Activated naive CD4-positive, alpha-beta T cell treated with anti-CD3 and anti-CD28 coated beads for 36 hours (primary cell): ENCODE results near the gene VEGFA. TPM values are rescaled to one million over a fixed set of nuclear protein-coding genes. Genes with fewer than 3 reads are reported as not detected.

Experiments used
- CTCF ChIA-PET: fragments of 350-600 bp; sonication (Branson Sonifier 250); formaldehyde crosslinking; loops from one replicate; lab custom pipeline; 2021; ENCODE audit warnings: antibody characterized with exemption; lab: Charles Lee
- DNase-seq: peaks from one replicate; pipeline ENCODE4 v3.0.0-alpha.2; 2020
- H3K27ac Mint-ChIP-seq: one replicate; pipeline ENCODE4 v1.8.0; 2021; ENCODE audit warnings: mild to moderate bottlenecking, mixed read lengths
- H3K27me3 Mint-ChIP-seq: one replicate; pipeline ENCODE4 v1.8.0; 2021; ENCODE audit warnings: low read depth, mixed read lengths
- H3K36me3 Mint-ChIP-seq: one replicate; pipeline ENCODE4 v1.8.0; 2021; ENCODE audit warnings: low read depth, mixed read lengths
- H3K4me1 Mint-ChIP-seq: one replicate; pipeline ENCODE4 v1.8.0; 2021; ENCODE audit warnings: low read depth, mixed read lengths
- H3K4me3 Mint-ChIP-seq: one replicate; pipeline ENCODE4 v1.8.0; 2021; ENCODE audit warnings: mild to moderate bottlenecking, moderate library complexity, mixed read lengths
- H3K9me3 Mint-ChIP-seq: one replicate; pipeline ENCODE4 v1.8.0; 2021; ENCODE audit warnings: mixed read lengths
- intact Hi-C: fragments of 100-400 bp; cut with micrococcal nuclease; formaldehyde crosslinking; loops from one replicate; pipeline ENCODE4 v1.15.1; 2023
- total RNA-seq, 2 experiments: library from RNA; stranded (reverse); gene quantifications; one replicate each; pipeline ENCODE4 v1.2.3, GENCODE V29; 2021

Gene VEGFA
- total RNA-seq, 2 experiments from 2014 or later = 35.9 to 37.3 TPM

DNA sequence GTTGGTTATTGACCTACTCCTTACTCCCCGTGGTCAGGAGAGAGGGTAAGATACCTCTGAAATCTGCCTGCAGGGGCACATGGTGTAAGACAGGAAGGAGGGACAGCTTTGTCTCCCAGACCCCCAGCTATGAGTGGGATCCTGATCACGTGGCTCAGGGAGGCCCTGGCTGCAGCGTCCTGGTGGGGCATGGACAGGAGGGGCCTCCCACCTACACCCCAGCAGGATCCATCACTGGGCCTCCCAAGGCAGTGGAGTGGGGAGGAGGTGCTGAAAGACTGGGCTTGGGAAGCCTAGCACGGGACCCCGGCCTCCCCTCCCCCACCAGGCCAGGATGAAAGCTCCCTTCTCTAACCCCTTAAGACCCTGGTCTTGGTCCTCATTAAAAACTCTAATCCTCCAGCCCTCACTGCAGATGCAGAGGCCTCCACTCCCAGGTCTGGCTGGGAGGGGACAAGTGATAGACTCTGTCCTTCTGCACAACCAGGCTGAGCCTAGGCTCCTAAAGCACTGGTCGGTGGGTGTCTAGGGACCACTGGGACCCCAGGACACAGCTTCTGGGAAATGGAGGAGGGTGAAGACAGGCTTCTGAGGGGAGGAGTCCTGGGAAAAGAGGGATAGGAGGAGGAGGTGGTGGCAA, 29.6 kb upstream of the VEGFA start:
- intact Hi-C loops = no loop called here
- no peaks in the 10 kb centered on the region for H3K27me3 Mint-ChIP-seq

GRCh38 chr6:43740961-43741764, 28.8 kb upstream of the VEGFA start:
- H3K27me3 Mint-ChIP-seq = no peaks in the 10 kb centered on the region
- no peak overlapping the region for H3K4me3 Mint-ChIP-seq
- no peak for DNase-seq
- no peak overlapping the region for H3K27ac Mint-ChIP-seq
- no peaks in the 10 kb centered on the region for H3K36me3 Mint-ChIP-seq
- CTCF ChIA-PET = interaction anchor here (1.3 to 1.6 kb wide), 2 partner anchors 17 to 338 kb away, joined by 3 read pairs; no protein-coding TSS in a partner anchor
- intact Hi-C loops = no loop called here
- no peaks in the 10 kb centered on the region for H3K9me3 Mint-ChIP-seq
- H3K4me1 Mint-ChIP-seq = no peaks in the 10 kb centered on the region

More for the DNA sequence above, 29.6 kb upstream of the VEGFA start:
- Mint-ChIP-seq H3K9me3 (no peaks in the 10 kb centered on the region), H3K4me3 (no peak overlapping the region), H3K36me3 (no peaks in the 10 kb centered on the region), H3K4me1 (no peaks in the 10 kb centered on the region), H3K27ac (no peak overlapping the region)
- CTCF ChIA-PET = interaction anchor here (0.6 to 1.6 kb wide), 4 partner anchors 17 to 349 kb away, joined by 3 to 5 read pairs (median 4); no protein-coding TSS in a partner anchor
- DNase-seq = no peak

- intact Hi-C loops = no loop called here
- H3K36me3 Mint-ChIP-seq = no peaks in the 10 kb centered on the region
- CTCF ChIA-PET = no interaction called here
- H3K4me1 Mint-ChIP-seq = no peaks in the 10 kb centered on the region
- no peak for DNase-seq
- H3K27me3 Mint-ChIP-seq = no peaks in the 10 kb centered on the region
- H3K4me3 Mint-ChIP-seq = no peak overlapping the region
- H3K27ac Mint-ChIP-seq = no peak overlapping the region
- no peaks in the 10 kb centered on the region for H3K9me3 Mint-ChIP-seq
Observed at GRCh38 chr6:43741829-43742228, 28.2 kb upstream of the VEGFA start.

- no peaks in the 10 kb centered on the region for H3K36me3 Mint-ChIP-seq
- no peak overlapping the region for H3K27ac Mint-ChIP-seq
- no peaks in the 10 kb centered on the region for H3K9me3 Mint-ChIP-seq
- no peaks in the 10 kb centered on the region for H3K27me3 Mint-ChIP-seq
- no peak overlapping the region for H3K4me3 Mint-ChIP-seq
- CTCF ChIA-PET = interaction anchor here (0.8 kb wide), 1 partner anchor 18 kb away, joined by 3 read pairs; no protein-coding TSS in a partner anchor
- DNase-seq = no peak
- H3K4me1 Mint-ChIP-seq = no peaks in the 10 kb centered on the region
- intact Hi-C loops = no loop called here
Observed at GRCh38 chr6:43742285-43742684, 27.7 kb upstream of the VEGFA start.

DNA sequence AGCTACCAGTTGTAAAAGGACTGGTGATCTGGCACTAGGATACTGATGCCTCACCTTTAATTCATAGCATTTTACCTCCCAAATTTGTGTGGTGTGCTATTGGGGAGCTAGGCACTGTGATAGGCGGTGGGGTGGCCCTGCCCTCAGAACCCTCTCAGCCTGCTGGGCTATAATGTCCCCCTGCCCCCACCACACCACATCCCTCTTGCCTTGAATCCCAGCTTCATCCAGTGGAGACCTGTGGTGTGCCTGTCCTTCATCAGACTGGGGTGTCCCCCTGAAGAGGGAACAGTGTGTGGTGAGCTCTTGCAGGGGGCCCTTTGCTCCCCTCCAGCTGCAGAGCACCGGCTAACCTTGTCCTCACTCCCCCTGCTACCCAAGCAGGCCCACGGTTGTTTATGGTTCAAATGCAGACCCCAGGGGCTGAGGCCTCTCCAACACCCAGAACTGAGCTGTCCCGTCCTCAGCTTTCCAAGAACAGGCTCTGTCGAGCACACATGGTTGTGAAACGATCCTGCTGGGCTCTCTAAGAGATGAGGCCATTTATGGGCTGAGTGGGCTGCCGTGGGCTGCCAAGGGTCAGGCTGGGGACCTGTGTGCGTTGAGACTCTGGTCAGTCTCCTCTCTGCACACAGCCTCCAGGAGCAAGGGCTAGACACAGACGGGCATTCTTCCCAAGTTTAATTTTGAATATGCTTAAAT, 26.9 kb upstream of the VEGFA start:
- no peaks in the 10 kb centered on the region for H3K9me3 Mint-ChIP-seq
- DNase-seq = no peak
- intact Hi-C loops = no loop called here
- H3K4me3 Mint-ChIP-seq = no peak overlapping the region
- no peaks in the 10 kb centered on the region for H3K27me3 Mint-ChIP-seq
- no peak overlapping the region for H3K27ac Mint-ChIP-seq
- CTCF ChIA-PET = interaction anchor here (0.6 to 1.7 kb wide), 3 partner anchors 19 to 573 kb away, joined by 3 to 4 read pairs (median 4); no protein-coding TSS in a partner anchor
- no peaks in the 10 kb centered on the region for H3K4me1 Mint-ChIP-seq
- H3K36me3 Mint-ChIP-seq = no peaks in the 10 kb centered on the region

DNA sequence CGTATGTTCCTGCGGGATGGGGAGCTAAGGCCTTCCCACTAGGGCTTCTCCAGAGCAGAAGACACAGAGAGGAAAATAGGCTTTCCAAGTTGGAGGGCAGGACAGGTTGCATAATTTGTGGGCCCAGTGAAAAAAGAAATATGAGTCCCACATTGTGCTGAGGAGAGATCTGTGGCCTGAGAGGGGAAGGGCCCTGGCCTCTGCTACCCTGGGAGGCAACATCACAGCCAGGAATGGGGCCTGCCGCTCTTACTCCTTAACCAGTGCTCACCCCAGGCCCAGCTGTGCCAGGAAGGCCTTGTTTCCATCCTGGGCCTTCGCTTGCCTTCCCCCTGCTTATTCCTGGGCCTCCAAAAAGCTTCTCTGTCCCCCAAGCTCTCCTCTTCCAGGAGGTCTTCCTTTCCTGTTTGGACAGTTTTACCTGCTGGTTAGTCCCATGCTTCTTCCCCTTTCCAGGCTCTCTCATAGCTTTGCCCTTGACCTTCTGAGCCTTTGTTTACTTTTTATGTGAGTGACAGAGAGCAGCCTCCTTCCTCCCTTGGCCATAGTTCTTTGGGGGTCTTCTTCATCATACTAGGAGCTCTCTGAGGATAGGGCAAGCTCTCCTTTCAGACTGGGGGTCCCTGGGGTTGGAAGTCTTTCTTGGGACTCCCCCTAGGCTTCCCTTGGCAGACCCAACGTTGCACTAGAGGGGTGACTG, 26.2 kb upstream of the VEGFA start:
- H3K9me3 Mint-ChIP-seq = no peaks in the 10 kb centered on the region
- CTCF ChIA-PET = interaction anchor here (1.7 kb wide), 2 partner anchors 15 to 25 kb away, joined by 4 read pairs; no protein-coding TSS in a partner anchor
- H3K4me1 Mint-ChIP-seq = no peaks in the 10 kb centered on the region
- intact Hi-C loops = no loop called here
- no peak overlapping the region for H3K27ac Mint-ChIP-seq
- H3K27me3 Mint-ChIP-seq = no peaks in the 10 kb centered on the region
- no peak for DNase-seq
- H3K4me3 Mint-ChIP-seq = no peak overlapping the region
- no peaks in the 10 kb centered on the region for H3K36me3 Mint-ChIP-seq

- H3K4me3 Mint-ChIP-seq = no peak overlapping the region
- H3K4me1 Mint-ChIP-seq = no peaks in the 10 kb centered on the region
- no peak overlapping the region for H3K27ac Mint-ChIP-seq
- intact Hi-C loops = no loop called here
- H3K36me3 Mint-ChIP-seq = no peaks in the 10 kb centered on the region
- H3K27me3 Mint-ChIP-seq = no peaks in the 10 kb centered on the region
- CTCF ChIA-PET = interaction anchor here (1.1 to 1.7 kb wide), 3 partner anchors 14 to 77 kb away, joined by 4 read pairs; no protein-coding TSS in a partner anchor
- no peaks in the 10 kb centered on the region for H3K9me3 Mint-ChIP-seq
- no peak for DNase-seq
Observed at GRCh38 chr6:43744491-43744890, 25.5 kb upstream of the VEGFA start.

GRCh38 chr6:43744931-43745727, 24.9 kb upstream of the VEGFA start:
- H3K27me3 Mint-ChIP-seq = no peaks in the 10 kb centered on the region
- H3K4me3 Mint-ChIP-seq = no peak overlapping the region
- intact Hi-C loops = no loop called here
- H3K36me3 Mint-ChIP-seq = no peaks in the 10 kb centered on the region
- H3K9me3 Mint-ChIP-seq = no peaks in the 10 kb centered on the region
- H3K27ac Mint-ChIP-seq = no peak overlapping the region
- CTCF ChIA-PET = interaction anchor here (0.9 to 1.7 kb wide), 4 partner anchors 14 to 78 kb away, joined by 3 to 4 read pairs (median 4); no protein-coding TSS in a partner anchor
- no peaks in the 10 kb centered on the region for H3K4me1 Mint-ChIP-seq
- DNase-seq = no peak

- Mint-ChIP-seq H3K4me3 (no peak overlapping the region), H3K27ac (no peak overlapping the region), H3K9me3 (no peaks in the 10 kb centered on the region), H3K27me3 (no peaks in the 10 kb centered on the region), H3K36me3 (no peaks in the 10 kb centered on the region), H3K4me1 (no peaks in the 10 kb centered on the region)
- intact Hi-C loops = no loop called here
- CTCF ChIA-PET = interaction anchor here (0.9 to 2.7 kb wide), 2 partner anchors 16 to 22 kb away, joined by 3 to 10 read pairs; no protein-coding TSS in a partner anchor
- no peak for DNase-seq
Observed at GRCh38 chr6:43746071-43746470, 23.9 kb upstream of the VEGFA start.

DNA sequence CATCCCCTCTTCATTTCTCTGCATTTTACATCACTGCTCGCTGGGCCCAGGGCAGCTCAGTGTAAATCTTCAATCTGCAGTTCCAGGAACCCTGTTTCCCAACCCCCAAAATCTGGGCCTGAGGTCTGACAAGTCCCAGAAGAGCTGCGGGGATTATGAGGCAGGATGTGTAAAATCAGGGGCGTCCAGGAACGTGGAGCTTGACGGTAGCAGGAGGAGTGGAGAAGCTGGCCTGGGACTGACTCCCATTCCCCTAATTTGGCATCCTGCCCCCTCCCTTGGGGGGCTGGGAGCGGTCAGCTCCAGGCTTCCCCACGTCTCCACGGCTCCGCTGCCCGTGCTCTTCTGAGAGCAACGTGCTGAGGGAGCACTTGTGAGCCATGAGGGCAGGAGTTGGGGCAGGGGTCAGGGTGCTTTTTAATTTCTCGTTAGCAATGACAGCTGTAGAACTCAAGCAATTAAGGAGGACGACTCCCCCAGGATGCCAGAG, 23.4 kb upstream of the VEGFA start:
- Mint-ChIP-seq H3K4me1 (no peaks in the 10 kb centered on the region), H3K4me3 (no peak overlapping the region), H3K27ac (no peak overlapping the region), H3K36me3 (no peaks in the 10 kb centered on the region), H3K27me3 (no peaks in the 10 kb centered on the region), H3K9me3 (no peaks in the 10 kb centered on the region)
- CTCF ChIA-PET = interaction anchor here (1.1 to 2.7 kb wide), 2 partner anchors 22 to 332 kb away, joined by 3 to 10 read pairs; no protein-coding TSS in a partner anchor
- no peak for DNase-seq
- intact Hi-C loops = no loop called here

DNA sequence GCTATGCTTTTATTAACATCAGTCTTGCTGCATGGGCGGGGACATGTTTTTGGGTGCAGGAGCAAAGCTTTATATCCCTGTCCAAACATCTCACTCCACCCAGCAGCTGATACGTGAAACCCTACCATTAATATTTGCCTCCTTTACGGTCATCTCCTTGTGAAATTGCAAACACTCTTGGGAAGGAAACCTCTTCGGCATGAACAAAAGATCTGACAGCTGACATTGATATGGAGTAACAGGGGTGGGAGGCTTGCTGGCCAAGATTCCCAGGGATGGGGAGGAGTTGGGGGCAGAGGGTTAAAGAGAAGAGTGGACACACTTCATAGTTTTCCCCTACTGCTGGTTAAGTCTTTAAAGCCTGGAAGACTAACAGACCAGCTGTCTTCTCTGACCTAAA, 22.2 kb upstream of the VEGFA start:
- Mint-ChIP-seq H3K27ac (no peak overlapping the region), H3K9me3 (no peaks in the 10 kb centered on the region), H3K4me1 (no peaks in the 10 kb centered on the region), H3K27me3 (no peaks in the 10 kb centered on the region), H3K4me3 (no peak overlapping the region), H3K36me3 (no peaks in the 10 kb centered on the region)
- CTCF ChIA-PET = interaction anchor here (0.6 to 2.7 kb wide), 3 partner anchors 20 to 315 kb away, joined by 3 to 10 read pairs (median 3); no protein-coding TSS in a partner anchor
- no peak for DNase-seq
- intact Hi-C loops = no loop called here
